RWPE1 (cell line): ENCODE measurements around the gene ADAM15.

ENCODE experiments used
- CTCF ChIA-PET: fragments of 350-600 bp; sonication (Branson Sonifier 250); formaldehyde crosslinking; extraction: SDS; loops from one replicate; lab custom pipeline; 2021; lab: Yijun Ruan, JAX
- POLR2A ChIA-PET: fragments of 400-600 bp; formaldehyde crosslinking; extraction: SDS; loops from one replicate; lab custom pipeline; 2020; ENCODE audit warnings: antibody characterized with exemption; ENCODE audit not compliant: low non-redundant PET; lab: Yijun Ruan, JAX
- DNase-seq: peaks from one replicate; pipeline ENCODE4 v3.0.0; 2012; ENCODE audit warnings: low spot score
- H3K27ac ChIP-seq: fragments of 450-650 bp; 2 replicates; pipeline ENCODE4 v1.5.1; 2017
- CTCF ChIP-seq: fragments of 450-650 bp; conservative IDR thresholded peaks from 2 replicates; pipeline ENCODE4 v1.5.1; 2017; ENCODE audit warnings: low read depth, mild to moderate bottlenecking

Gene ADAM15

GRCh38 chr1:155026588-155026987 lies 24.5 kb upstream of the ADAM15 start:
- H3K27ac ChIP-seq, result peak overlapping the region; percentile 26
- TF ChIP-seq CTCF, result no peak
- no peak for DNase-seq
- ChIA-PET CTCF (no interaction called here), POLR2A (no interaction called here)

GRCh38 chr1:155029513-155030242 lies 21.4 kb upstream of the ADAM15 start:
- ChIA-PET CTCF (no interaction called here), POLR2A (no interaction called here)
- no peak overlapping the region for H3K27ac ChIP-seq
- DNase-seq, result no peak
- no peak for TF ChIP-seq CTCF

- no peak for TF ChIP-seq CTCF
- DNase-seq, result no peak
- H3K27ac ChIP-seq, result no peak overlapping the region
- ChIA-PET CTCF (no interaction called here), POLR2A (no interaction called here)
Measured at GRCh38 chr1:155030243-155030795, 20.8 kb upstream of the ADAM15 start.

- H3K27ac ChIP-seq, result no peak overlapping the region
- CTCF ChIA-PET, result no interaction called here
- POLR2A ChIA-PET, result no interaction called here
- TF ChIP-seq CTCF, result no peak
- DNase-seq, result no peak
Measured at GRCh38 chr1:155030899-155031298, 20.2 kb upstream of the ADAM15 start.

- H3K27ac ChIP-seq, result no peak overlapping the region
- no peak for TF ChIP-seq CTCF
- ChIA-PET POLR2A (no interaction called here), CTCF (interaction anchor here (1.5 kb wide), 1 partner anchor 15 kb away, joined by 4 read pairs; no protein-coding TSS in a partner anchor)
- DNase-seq, result no peak
Measured at GRCh38 chr1:155032886-155033285, 18.2 kb upstream of the ADAM15 start.

GRCh38 chr1:155033524-155033923 lies 17.6 kb upstream of the ADAM15 start, which contains the start of the genes DCST1 and DCST2:
Gene DCST1 (plus strand): TSS chr1:155033824. CDS start chr1:155034037, 213 bp downstream.
Gene DCST2 (minus strand): TSS chr1:155033781. CDS start chr1:155033701, 80 bp downstream.
- CTCF ChIA-PET, result interaction anchor here (1.5 kb wide), 1 partner anchor 16 kb away, joined by 4 read pairs; no protein-coding TSS in a partner anchor
- POLR2A ChIA-PET, result no interaction called here
- peak within 1 kb of the TSS; percentile 39 for H3K27ac ChIP-seq
- no peak for DNase-seq
- TF ChIP-seq CTCF, result no peak
